Esophagus muscularis mucosa (tissue), 4 donors: Measurements from ENCODE around the gene RENBP. TPM values are rescaled to one million over a fixed set of nuclear protein-coding genes. Genes with fewer than 3 reads are reported as not detected.

Experiments used
- DNase-seq: peaks from one replicate; pipeline ENCODE4 v3.0.0-alpha.2; 2017; ENCODE audit errors: extremely low spot score
- H3K27ac ChIP-seq, 4 donors: fragments of 200-600 bp; sonication (generic); replicated peaks in 1 of 4; 1 replicate in 3 of 4; 2 replicates in 1 of 4; pipeline ENCODE4 v1.5.1; 2016 to 2019; ENCODE audit warnings: mild to moderate bottlenecking in 1 of 4
- H3K27me3 ChIP-seq, 4 donors: fragments of 200-600 bp; sonication (generic); one replicate each; pipeline versions ENCODE4 v1.5.1 to v1.6.0; 2016 to 2019
- H3K36me3 ChIP-seq, 4 donors: fragments of 200-600 bp; sonication (generic); one replicate each; pipeline ENCODE4 v1.5.1; 2016 to 2019
- H3K4me1 ChIP-seq, 4 donors: fragments of 200-600 bp; sonication (generic); one replicate each; pipeline ENCODE4 v1.5.1; 2016 to 2019
- H3K4me3 ChIP-seq, 4 donors: fragments of 200-600 bp; sonication (generic); 1 replicate in 2 of 4; 2 replicates in 2 of 4; pipeline ENCODE4 v1.5.1; 2016 to 2019; ENCODE audit warnings: mild to moderate bottlenecking in 4 of 4, moderate library complexity in 1 of 4
- H3K9me3 ChIP-seq, 4 donors: fragments of 200-600 bp; sonication (generic); 1 replicate in 3 of 4; 2 replicates in 1 of 4; pipeline ENCODE4 v1.5.1; 2016 to 2019
- CTCF ChIP-seq, 3 experiments: fragments of 200-600 bp in 2 of 3; fragments of 450-650 bp in 1 of 3; sonication (generic) in 2 of 3; IDR thresholded peaks; one replicate each; pipeline ENCODE4 v1.5.1; 2017 to 2019; ENCODE audit warnings: antibody characterized with exemption in 3 of 3, mild to moderate bottlenecking in 2 of 3, moderate library complexity in 1 of 3
- EP300 ChIP-seq: sonication (generic); formaldehyde crosslinking; IDR thresholded peaks from one replicate; pipeline ENCODE4 v1.6.1; 2017; ENCODE audit warnings: antibody characterized with exemption
- POLR2A ChIP-seq: fragments of 450-650 bp; IDR thresholded peaks from one replicate; pipeline ENCODE4 v1.6.1; 2017; ENCODE audit warnings: antibody characterized with exemption, moderate library complexity, mild to moderate bottlenecking, low read depth
- POLR2AphosphoS5 ChIP-seq, 2 donors: sonication (generic); formaldehyde crosslinking; IDR thresholded peaks; one replicate each; pipeline ENCODE4 v1.6.1; 2017; ENCODE audit warnings: antibody characterized with exemption in 2 of 2
- WGBS: methylation state at CpG from one replicate; pipeline ENCODE4 v1.1.5; 2018; 5-methylcytosine and 5-hydroxymethylcytosine counted together
- intact Hi-C: fragments of 100-400 bp; cut with DNase I; formaldehyde crosslinking; loops from one replicate; pipeline ENCODE4 v1.15.1; 2023
- total RNA-seq, 4 donors: library from RNA; depleted of rRNA; stranded (reverse); fragments of >200 nt; gene quantifications; one replicate each; pipeline versions ENCODE4 v1.1.0 to v1.2.1, GENCODE V29; 2016

RENBP gene
- total RNA-seq, 4 donors from 2014 or later, result 8.0 to 12.6 (median 9.1) TPM

- DNase-seq, result no peak
- WGBS, result 57% methylated on average over 9 of the region's 9 CpGs
- Histone ChIP-seq H3K4me1 (peaks cover 42 to 64% (median 55%) of the 10 kb centered on the region in 4 donors), H3K9me3 (no peaks in the 10 kb centered on the region), H3K27me3 (no peaks in the 10 kb centered on the region), H3K27ac (peak overlapping the region; percentile 95 to 99 (median 98)), H3K36me3 (peaks cover 0 to 13% (median 11%) of the 10 kb centered on the region in 4 donors), H3K4me3 (peak overlapping the region; percentile 65 to 81 (median 72))
- intact Hi-C loops, result no loop called here
- TF ChIP-seq POLR2A (no peak), CTCF (IDR thresholded peaks at IDR 0.05) (no peak), EP300 (no peak), POLR2AphosphoS5 (IDR thresholded peaks at IDR 0.05) (no peak)
These were observed 23.8 kb upstream of the RENBP start for GRCh38 chrX:153968255-153968654.

- no peak for DNase-seq
- peak overlapping the region in 1 of 4 donors; percentile 16 for H3K4me3 ChIP-seq
- peak overlapping the region; percentile 95 to 99 (median 98) for H3K27ac ChIP-seq
- 67% methylated on average over 16 of the region's 16 CpGs for WGBS
- H3K27me3 ChIP-seq, result no peaks in the 10 kb centered on the region
- intact Hi-C loops, result no loop called here
- peaks cover 41 to 62% (median 54%) of the 10 kb centered on the region in 4 donors for H3K4me1 ChIP-seq
- H3K36me3 ChIP-seq, result peaks cover 0 to 19% (median 16%) of the 10 kb centered on the region in 4 donors
- no peaks in the 10 kb centered on the region for H3K9me3 ChIP-seq
- TF ChIP-seq EP300, result no peak
- TF ChIP-seq POLR2AphosphoS5 (IDR thresholded peaks at IDR 0.05), result no peak
- no peak for TF ChIP-seq POLR2A
These were observed 23.2 kb upstream of the RENBP start for GRCh38 chrX:153967536-153968224.

GRCh38 chrX:153966841-153967535 lies 22.5 kb upstream of the RENBP start:
- Histone ChIP-seq H3K9me3 (no peaks in the 10 kb centered on the region), H3K4me1 (peaks cover 41 to 62% (median 54%) of the 10 kb centered on the region in 4 donors), H3K27me3 (no peaks in the 10 kb centered on the region), H3K36me3 (peaks cover 3 to 26% (median 23%) of the 10 kb centered on the region in 4 donors), H3K4me3 (peak overlapping the region in 1 of 4 donors; percentile 16), H3K27ac (peak overlapping the region; percentile 95 to 99 (median 98))
- no peak for DNase-seq
- intact Hi-C loops, result no loop called here
- TF ChIP-seq CTCF (IDR thresholded peaks at IDR 0.05) (no peak), EP300 (no peak), POLR2AphosphoS5 (IDR thresholded peaks at IDR 0.05) (no peak), POLR2A (no peak)
- WGBS, result 69% methylated on average over 9 of the region's 14 CpGs

GRCh38 chrX:153966283-153966688 lies 21.8 kb upstream of the RENBP start:
- H3K4me1 ChIP-seq, result peaks cover 41 to 62% (median 54%) of the 10 kb centered on the region in 4 donors
- no peaks in the 10 kb centered on the region for H3K9me3 ChIP-seq
- 53% methylated on average over 6 of the region's 15 CpGs for WGBS
- intact Hi-C loops, result no loop called here
- H3K36me3 ChIP-seq, result peaks cover 9 to 33% (median 30%) of the 10 kb centered on the region in 4 donors
- peak; percentile 13 to 19 for TF ChIP-seq POLR2AphosphoS5 (IDR thresholded peaks at IDR 0.05)
- TF ChIP-seq CTCF (IDR thresholded peaks at IDR 0.05), result no peak
- TF ChIP-seq POLR2A, result no peak
- TF ChIP-seq EP300, result no peak
- peak overlapping the region; percentile 95 to 99 (median 98) for H3K27ac ChIP-seq
- H3K27me3 ChIP-seq, result no peaks in the 10 kb centered on the region
- no peak for DNase-seq
- no peak overlapping the region for H3K4me3 ChIP-seq

GRCh38 chrX:153965406-153965805 lies 21.0 kb upstream of the RENBP start:
- Histone ChIP-seq H3K4me1 (peaks cover 41 to 62% (median 54%) of the 10 kb centered on the region in 4 donors), H3K27ac (peak overlapping the region in 3 of 4 donors; percentile 95 to 99 (median 98)), H3K4me3 (no peak overlapping the region), H3K36me3 (peaks cover 15 to 42% (median 38%) of the 10 kb centered on the region in 4 donors), H3K9me3 (no peaks in the 10 kb centered on the region), H3K27me3 (no peaks in the 10 kb centered on the region)
- TF ChIP-seq CTCF (IDR thresholded peaks at IDR 0.05), result no peak
- TF ChIP-seq EP300, result no peak
- TF ChIP-seq POLR2A, result no peak
- no peak for TF ChIP-seq POLR2AphosphoS5 (IDR thresholded peaks at IDR 0.05)
- DNase-seq, result no peak
- intact Hi-C loops, result no loop called here
- WGBS, result 85% methylated on average over 4 of the region's 5 CpGs
